Kidney epithelial cell (primary cell): ENCODE results near the gene POLR2H. TPM values are rescaled to one million over a fixed set of nuclear protein-coding genes. Genes with fewer than 3 reads are reported as not detected.
A peak's percentile ranks its signal among the peaks of the same experiment; 100 is the strongest.

ENCODE experiments used
- DNase-seq: peaks from one replicate; pipeline ENCODE4 v3.0.0-alpha.2; 2010; ENCODE audit warnings: low read depth
- H3K27me3 ChIP-seq: 2 replicates; pipeline ENCODE4 v1.6.0; 2011; ENCODE audit warnings: low read length; ENCODE audit not compliant: control insufficient read depth, insufficient read depth
- H3K36me3 ChIP-seq: 2 replicates; pipeline ENCODE4 v1.5.1; 2011; ENCODE audit warnings: low read length; ENCODE audit not compliant: control insufficient read depth, insufficient read depth
- H3K4me3 ChIP-seq: 2 replicates; pipeline ENCODE4 v1.5.1; 2011; ENCODE audit warnings: low read depth, mild to moderate bottlenecking, control low read depth, low read length
- total RNA-seq: library from RNA; depleted of rRNA; stranded (reverse); fragments of >200 nt; gene quantifications from 2 replicates; pipeline ENCODE4 v1.2.3, GENCODE V29; 2015
- TF ChIP-seq, protein P1 (sequence below): IDR thresholded peaks from 2 replicates; pipeline ENCODE4 v1.5.1; 2011; ENCODE audit warnings: mild to moderate bottlenecking, moderate library complexity, low read length, control low read depth, inconsistent platforms; ENCODE audit not compliant: insufficient read depth, poor library complexity, severe bottlenecking

The POLR2H gene
- total RNA-seq, 1 donor from 2014 or later, result 79.8 TPM

- Histone ChIP-seq H3K27me3 (no peaks in the 10 kb centered on the region), H3K36me3 (peaks cover 19% of the 10 kb centered on the region), H3K4me3 (no peak overlapping the region)
- DNase-seq, result no peak
- TF ChIP-seq, protein P1, sequence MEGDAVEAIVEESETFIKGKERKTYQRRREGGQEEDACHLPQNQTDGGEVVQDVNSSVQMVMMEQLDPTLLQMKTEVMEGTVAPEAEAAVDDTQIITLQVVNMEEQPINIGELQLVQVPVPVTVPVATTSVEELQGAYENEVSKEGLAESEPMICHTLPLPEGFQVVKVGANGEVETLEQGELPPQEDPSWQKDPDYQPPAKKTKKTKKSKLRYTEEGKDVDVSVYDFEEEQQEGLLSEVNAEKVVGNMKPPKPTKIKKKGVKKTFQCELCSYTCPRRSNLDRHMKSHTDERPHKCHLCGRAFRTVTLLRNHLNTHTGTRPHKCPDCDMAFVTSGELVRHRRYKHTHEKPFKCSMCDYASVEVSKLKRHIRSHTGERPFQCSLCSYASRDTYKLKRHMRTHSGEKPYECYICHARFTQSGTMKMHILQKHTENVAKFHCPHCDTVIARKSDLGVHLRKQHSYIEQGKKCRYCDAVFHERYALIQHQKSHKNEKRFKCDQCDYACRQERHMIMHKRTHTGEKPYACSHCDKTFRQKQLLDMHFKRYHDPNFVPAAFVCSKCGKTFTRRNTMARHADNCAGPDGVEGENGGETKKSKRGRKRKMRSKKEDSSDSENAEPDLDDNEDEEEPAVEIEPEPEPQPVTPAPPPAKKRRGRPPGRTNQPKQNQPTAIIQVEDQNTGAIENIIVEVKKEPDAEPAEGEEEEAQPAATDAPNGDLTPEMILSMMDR, result no peak
Observed at GRCh38 chr3:184325269-184325668, 36.2 kb upstream of the POLR2H start.

- H3K27me3 ChIP-seq, result no peaks in the 10 kb centered on the region
- TF ChIP-seq, protein P1, result no peak
- H3K36me3 ChIP-seq, result peaks cover 19% of the 10 kb centered on the region
- no peak overlapping the region for H3K4me3 ChIP-seq
- DNase-seq, result no peak
Observed at GRCh38 chr3:184325715-184326369, 35.7 kb upstream of the POLR2H start.

DNA sequence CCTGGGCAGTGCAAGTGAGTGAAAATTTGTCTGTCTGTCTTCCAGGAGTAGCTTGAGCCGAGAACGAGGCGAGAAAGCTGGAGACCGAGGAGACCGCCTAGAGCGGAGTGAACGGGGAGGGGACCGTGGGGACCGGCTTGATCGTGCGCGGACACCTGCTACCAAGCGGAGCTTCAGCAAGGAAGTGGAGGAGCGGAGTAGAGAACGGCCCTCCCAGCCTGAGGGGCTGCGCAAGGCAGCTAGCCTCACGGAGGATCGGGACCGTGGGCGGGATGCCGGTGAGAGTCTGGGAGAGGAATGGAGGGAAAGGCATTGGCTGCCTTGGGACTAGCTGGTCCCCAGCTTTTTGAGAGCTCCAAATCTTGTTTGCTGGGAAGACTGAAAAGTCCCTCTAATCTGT is 34.3 kb upstream of the POLR2H start:
- Histone ChIP-seq H3K36me3 (peaks cover 12% of the 10 kb centered on the region), H3K4me3 (no peak overlapping the region), H3K27me3 (no peaks in the 10 kb centered on the region)
- TF ChIP-seq, protein P1, result no peak
- no peak for DNase-seq

DNA sequence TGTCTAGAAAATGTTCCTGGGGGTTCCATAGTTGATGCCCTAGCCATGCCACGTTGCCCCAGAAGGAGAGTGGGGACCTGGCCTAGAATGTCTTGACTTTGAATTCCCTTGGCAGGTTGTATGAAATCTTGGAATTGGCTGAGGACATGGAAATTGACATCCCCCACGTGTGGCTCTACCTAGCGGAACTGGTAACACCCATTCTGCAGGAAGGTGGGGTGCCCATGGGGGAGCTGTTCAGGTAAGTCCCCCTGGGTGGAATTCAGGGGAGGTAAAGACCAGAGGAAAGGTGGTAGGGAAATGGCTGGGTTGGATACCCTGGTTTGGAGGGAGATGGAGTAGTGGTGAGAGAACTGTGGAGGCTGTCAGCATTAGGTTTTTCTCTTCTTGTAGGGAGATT is 33.0 kb upstream of the POLR2H start:
- Histone ChIP-seq H3K27me3 (no peaks in the 10 kb centered on the region), H3K36me3 (peaks cover 12% of the 10 kb centered on the region), H3K4me3 (no peak overlapping the region)
- no peak for DNase-seq
- TF ChIP-seq, protein P1, result no peak

GRCh38 chr3:184332370-184333090 is 29.0 kb upstream of the POLR2H start:
- H3K27me3 ChIP-seq, result no peaks in the 10 kb centered on the region
- DNase-seq, result peak; percentile 90
- no peak overlapping the region for H3K4me3 ChIP-seq
- TF ChIP-seq, protein P1, result no peak
- peaks cover 14% of the 10 kb centered on the region for H3K36me3 ChIP-seq

DNA sequence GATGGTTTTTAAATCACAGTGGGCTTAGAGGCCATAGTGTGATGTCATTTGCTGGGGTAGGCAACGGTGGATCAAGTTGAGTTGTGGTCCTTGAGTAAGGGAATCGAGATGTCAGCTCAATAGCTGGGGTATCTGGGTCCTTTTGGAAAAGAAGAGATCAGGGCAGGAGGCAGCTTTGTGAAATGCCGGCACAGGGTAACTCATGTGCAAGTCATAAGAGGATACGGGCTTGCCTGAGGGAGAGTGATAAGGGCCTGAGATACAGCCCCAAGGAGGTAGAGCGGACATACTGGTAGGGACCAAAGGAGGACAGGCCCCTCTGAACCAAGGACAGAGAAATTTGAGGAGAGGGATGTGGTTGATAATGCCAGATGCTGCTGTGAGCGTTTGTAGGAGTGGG is 28.3 kb upstream of the POLR2H start:
- Histone ChIP-seq H3K27me3 (no peaks in the 10 kb centered on the region), H3K4me3 (no peak overlapping the region), H3K36me3 (peaks cover 12% of the 10 kb centered on the region)
- TF ChIP-seq, protein P1, result no peak
- DNase-seq, result no peak
